ENCODE data around the gene MYH13.

MYH13 gene

DNA sequence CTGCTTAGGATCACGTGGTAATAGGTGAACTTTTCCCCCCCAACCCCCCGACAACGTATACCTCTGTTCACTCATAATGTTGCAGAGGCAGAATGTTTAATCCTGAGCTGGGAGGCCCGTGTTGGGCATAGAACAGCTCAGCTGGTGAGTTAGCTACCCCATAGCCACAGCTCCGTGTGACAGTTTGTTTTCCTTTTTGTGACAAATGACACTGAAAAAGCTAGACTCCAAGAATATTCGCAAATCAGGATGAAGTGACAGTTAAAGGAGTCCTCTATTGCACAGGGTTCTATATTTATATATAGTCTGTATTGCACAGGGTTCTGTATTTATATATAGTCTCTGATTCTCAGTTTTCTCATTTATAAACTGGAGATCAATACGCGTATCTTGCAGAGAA, 33.8 kb downstream of the MYH13 start:
- no peak for DNase-seq

DNA sequence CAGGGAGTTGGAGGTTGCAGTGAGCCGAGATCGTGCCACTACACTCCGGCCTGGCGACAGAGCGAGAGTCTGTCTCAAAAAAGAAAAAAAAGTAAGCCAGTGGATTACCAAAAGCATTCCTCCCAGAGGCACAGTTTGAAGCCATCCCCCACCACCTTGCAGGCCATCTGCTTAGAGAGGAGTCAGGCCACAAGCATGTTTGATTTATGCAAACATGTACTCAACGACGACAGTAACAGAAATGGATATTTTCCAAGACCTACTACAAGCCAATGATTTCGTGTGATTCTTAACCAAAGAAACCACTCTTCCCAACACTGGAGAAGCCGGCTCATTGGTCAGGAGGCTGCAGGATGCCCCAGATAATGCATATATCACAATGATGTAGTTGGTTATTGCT, 34.8 kb downstream of the MYH13 start:
- DNase-seq: no peak

DNA sequence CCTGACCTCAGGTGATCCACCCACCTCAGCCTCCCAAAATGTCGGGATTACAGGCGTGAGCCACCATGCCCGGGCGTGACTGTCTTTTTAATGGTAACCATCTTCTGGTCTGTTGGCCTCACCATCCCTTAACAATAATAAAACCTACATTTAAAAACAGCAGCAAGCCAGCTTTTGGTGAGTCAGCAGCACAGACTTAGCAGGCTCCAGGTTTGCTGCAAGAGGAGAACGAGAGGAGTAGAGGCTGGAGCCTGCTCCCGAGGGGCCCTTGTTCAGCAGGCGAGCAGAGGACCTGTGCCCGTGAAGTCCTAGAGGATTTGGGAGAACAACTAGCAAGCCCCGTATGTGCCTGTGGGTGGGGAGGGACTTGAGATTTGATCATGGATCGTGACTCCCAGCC, 35.7 kb downstream of the MYH13 start:
- DNase-seq: no peak

DNA sequence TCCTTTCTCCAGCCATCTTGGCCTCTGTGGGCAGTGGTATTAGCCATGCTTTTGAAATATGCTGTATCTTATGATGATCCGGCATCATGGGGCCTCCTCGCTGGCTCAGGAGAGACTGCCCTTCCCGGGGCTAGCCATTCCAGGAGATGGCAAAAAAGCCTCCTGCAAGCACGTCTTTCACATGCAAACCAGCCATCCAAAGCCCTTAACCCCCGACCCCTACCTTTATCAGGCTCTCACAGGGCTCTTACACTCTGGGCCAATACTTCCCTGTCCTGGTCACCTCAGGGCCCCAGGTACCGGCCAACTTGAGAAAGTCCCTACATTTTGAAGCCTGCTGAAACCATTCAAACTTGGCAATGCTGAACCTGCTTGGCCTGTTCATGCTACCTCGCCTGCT, 36.4 kb downstream of the MYH13 start:
- DNase-seq: no peak

DNA sequence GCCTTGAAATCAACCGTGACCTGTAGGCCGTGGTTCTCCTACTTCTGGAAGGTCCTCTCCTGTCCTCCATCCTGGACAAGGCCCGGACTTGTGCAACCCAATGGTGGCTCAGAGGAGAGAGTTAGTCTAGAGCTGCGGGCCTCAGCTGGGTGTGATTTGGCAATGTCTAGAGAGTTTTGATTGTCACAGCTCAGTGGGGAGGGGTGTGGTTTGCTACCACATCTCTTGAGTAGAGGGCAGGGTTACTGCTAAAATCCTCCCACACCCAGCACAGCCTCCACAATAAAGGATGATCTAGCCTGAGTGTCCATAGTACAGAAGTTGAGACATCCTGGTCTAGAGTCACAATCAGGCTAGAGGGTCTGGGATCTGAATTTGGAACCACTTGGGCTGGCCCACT, 40.3 kb downstream of the MYH13 start:
- no peak for DNase-seq

DNA sequence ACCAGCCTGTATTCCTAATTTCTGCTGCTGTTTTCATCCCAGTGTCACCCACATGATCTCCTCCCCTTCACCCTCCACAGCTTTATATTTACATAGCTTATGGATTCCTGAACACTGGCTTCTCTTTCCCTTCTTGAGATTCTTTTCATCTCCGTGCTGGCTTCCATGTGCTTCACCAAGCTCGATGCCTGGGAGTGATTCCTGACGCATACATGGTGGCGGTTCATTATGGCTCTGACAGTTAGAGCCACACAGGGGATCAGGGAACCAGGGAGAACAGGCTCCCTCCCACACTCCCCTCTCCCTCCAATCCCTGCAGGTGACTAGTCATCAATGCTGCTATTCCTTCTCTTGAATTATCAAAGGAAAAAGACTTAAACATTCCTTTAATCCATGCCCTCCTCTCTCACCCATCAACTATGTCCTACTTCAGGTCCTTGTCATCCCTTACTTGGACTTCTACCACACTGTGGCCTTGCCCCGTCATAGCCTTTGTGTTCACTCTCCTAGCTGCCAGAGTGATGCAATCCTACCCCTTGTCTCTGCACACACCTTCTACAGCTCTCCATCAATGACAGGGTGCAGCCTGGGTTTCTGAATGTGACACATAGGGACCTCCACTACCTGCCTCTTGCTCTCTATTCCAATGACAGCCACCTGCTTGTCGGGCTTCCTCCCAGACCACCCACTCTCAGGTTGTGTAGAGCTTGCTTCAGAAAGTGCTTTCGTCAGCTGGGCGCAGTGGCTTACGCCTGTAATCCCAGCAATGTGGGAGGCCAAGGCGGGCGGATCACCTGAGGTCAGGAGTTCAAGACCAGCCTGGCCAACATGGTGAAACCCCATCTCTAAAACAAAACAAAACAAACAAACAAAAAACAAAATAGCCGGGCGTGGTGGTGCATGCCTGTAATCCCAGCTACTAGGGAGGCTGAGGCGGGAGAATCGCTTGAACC, 43.6 kb downstream of the MYH13 start:
- no peak for DNase-seq

DNA sequence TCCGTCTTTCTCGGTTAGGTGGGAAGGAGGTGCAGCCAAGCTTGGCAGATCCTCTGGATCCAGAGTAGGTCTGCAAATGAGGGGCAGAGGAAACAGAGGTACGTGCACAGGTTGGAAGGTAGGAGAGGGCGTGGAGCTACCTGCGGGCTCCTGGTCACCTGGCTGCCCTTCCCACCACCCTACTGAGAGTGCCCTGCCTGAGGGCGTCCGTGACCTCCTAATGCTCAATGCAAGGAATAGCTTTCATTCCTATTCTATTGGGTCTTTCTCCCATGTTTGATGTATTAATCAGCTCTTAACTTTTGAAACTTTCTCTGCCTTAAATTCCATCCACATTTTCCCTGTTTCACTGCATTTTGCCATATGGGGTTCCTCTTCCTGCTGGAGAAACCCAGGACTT, 44.6 kb downstream of the MYH13 start:
- DNase-seq: no peak

DNA sequence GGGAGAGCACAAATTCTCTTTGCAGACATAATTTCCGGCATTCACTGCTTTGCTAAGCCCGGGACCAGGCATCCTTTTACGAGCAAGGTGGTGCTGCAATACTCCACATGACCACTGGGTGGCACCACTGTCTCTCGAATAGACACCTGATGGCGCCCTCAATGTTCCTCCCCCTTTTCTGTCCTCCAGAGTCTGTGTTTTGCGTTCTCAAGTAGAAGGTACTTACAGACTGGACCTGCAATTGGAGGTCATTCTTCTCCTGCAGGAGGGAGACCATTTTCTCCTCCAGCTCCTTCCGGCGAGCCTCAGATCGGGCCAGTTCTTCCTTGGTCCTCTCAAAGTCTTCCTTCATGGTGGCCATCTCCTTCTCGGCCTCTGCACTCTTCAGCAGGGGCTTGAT, 45.2 kb downstream of the MYH13 start:
- DNase-seq: peak; percentile 72

DNA sequence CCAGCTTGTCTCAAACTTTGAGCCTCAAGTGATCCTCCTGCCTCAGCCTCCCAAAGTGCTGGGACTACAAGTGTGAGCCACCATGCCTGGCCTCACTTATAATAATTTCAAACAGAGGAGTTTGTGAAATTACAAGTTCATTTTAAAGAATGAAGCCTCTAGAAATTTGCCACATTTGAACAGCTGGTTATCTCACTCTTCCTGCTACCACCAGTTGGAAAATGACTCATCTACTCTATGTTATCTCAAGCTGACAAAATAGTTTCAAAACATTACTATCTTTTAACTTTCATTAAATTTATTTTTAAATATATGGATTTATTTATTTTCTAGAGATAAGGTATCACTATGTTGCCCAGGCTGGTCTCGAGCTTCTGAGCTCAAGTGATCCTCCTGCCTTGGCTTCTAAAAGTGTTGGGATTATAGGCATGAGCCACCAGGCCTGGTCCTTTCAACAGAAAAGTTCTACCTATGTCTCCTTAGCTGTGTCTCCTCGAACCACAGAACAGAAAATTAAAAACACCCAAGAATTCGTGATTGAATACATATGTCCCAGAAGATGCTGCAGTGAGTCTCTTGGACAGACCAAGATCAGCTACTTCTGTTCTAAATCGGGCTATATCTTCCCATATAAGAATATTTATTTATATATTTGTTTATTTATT, 47.6 kb downstream of the MYH13 start:
- no peak for DNase-seq

DNA sequence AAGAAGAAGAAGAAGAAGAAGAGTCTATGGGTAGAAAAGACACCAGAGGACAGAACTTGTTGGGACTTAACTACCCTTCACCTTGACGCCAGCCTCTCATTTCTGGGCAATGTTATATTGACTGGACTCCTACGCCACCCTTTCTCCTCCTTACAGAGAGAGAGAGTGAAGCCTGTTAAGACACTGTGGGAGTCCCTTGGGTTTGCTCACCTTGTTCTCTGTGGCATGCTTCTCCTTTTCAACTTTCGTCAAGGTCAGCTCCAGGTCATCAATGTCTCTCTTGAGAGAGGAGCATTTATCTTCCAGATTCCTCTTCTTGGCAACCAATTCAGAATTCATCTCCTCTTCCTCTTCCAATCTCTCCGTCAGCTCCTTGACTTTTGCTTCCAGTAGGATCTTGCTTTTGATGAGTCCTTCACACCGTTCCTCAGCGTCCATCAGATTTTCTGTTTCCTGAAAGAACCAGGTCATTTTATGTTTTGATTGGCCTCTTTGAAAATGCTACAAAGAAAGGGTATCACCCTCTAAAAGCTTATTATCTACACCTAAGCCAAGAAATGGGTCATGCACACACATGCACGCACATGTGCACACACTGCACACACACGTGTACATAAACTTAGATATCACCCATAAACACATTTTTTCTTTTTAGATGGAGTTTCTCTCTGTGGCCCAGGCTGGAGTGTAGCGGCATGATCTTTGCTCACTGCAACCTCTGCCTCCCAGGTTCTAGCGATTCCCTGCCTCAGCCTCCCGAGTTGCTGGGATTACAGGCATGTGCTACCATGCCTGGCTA, 48.8 kb downstream of the MYH13 start:
- DNase-seq: no peak

DNA sequence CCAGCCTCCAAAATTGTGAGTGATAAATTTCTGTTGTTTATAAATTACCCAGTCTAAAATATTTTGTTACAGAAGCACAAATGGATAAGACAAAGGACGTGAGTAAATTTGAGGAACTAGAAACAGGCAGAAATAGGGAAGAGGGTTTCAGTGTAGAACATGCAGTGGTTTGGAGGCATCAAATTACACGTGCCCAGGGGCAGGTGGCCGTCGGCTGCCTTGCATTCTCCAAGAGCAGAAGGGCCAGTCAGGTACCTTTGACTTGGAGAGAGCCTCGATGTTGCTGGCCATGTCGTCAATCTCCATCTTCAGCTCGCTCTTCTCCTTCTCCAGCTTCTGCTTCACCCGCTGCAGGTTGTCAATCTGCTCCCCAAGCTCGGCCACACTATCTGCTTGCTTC, 54.3 kb downstream of the MYH13 start:
- no peak for DNase-seq

DNA sequence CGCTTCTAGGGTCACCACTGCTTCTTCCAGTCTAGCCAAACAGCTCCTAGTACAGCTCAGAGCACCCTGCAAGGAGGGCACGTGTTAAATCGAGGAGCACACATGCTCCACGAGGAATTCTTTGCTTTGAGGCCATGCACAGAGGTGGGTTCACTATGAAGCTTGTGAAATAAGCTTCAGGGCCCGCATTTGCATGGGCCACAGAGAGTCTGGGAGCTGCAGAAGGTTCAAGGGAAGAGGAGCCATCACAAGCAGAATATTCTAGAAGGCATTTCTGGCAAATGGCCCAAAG, 55.3 kb downstream of the MYH13 start:
- DNase-seq: no peak

DNA sequence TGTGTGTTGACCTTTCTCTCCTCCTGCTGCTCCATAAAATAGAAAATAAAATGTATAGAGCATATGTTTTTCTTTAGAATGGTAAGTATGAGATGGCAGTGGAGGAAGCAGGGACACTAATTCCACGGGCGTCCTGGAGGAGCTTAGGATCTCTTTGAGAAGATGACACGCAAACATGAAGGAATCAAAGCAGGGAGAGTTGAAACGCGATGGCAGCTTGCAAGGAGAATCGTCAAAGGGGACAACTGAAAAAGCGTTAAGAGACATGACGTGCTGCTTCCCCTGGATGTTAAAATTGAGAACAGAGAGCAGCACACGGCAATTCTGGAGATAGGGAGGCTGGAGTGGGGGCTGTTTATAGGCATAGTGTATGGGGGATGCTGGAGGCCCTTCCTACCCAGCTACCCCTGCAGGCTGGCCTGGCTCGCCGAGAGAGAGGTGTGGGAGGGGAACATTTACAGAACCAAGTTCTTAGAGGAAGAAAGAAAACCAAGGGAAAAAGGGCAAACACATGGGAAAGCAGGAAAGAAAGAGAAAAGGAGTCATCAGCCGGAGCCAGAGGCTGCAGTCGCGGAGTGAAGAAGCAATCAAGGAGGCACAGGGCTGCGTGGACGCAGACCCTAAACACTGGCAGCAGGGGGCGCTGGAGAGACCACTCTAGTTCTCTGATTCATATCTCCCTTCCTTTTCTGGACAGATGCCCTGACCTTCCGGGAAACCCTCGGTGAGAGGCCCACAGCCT, 55.8 kb downstream of the MYH13 start:
- DNase-seq: peak; percentile 45

DNA sequence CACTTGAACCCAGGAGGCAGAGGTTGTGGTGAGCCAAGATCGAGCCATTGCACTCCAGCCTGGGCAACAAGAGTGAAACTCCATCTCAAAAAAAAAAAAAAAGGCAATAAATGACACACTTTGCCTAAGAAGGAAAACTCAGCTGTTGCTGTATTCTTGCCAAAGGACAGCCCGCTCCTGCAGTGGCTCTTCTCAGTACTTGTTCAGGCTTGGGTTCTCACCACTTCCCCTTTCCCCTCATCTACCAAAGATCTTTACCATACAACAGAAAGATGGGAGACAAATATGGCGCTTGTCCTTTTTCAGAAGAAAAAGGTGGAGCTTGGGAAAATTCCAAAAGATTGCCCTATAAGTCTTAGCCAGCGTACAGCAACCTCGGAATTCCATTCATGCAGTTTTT, 58.5 kb downstream of the MYH13 start:
- DNase-seq: no peak

DNA sequence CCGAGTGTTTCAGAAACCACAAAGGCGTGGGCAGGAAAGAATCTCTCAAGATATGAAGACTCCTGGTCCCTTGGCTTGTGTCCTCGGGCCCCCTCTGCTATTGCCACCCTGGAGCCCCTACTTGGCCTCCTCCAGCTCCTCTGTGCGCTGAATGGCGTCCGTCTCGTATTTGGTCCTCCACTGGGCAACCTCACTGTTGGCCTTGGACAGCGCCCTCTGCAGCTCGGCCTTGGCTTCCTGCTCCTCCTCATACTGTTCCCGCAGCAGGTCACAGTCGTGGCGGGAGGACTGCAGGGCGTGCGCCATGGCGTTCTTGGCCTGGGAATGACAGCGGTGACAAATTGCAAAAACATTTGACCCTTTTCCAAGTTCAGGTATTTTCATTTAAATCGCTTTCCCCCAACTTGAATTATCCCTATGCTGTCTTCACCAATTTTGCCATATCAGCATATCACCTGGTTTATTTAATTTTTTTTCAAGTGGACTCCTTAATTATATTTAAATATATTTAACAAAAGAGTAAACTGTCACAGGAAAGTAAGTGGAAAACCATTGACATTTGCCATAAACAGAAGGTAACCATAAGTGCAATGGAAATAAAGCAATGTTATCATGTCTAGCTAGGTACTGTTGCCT, 59.7 kb downstream of the MYH13 start:
- no peak for DNase-seq

DNA sequence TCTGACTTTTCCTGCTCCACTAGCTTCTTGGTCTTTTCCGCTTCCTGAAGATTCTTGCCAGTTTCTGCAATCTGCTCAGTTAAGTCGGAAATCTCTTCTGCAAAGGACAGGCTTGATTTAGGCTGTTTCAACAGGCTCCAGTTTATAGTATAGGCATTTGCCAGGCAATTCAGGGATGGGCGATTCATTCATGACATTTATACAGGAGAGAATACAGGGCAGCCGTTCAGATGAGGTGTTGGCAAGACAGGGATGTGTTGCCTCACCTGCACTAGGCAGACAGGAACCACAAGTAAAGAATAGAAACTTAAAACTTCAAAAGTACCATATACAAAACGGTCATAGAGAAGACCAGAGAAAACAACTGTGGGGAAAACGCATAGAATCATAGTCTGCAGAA, 61.7 kb downstream of the MYH13 start:
- no peak for DNase-seq

DNA sequence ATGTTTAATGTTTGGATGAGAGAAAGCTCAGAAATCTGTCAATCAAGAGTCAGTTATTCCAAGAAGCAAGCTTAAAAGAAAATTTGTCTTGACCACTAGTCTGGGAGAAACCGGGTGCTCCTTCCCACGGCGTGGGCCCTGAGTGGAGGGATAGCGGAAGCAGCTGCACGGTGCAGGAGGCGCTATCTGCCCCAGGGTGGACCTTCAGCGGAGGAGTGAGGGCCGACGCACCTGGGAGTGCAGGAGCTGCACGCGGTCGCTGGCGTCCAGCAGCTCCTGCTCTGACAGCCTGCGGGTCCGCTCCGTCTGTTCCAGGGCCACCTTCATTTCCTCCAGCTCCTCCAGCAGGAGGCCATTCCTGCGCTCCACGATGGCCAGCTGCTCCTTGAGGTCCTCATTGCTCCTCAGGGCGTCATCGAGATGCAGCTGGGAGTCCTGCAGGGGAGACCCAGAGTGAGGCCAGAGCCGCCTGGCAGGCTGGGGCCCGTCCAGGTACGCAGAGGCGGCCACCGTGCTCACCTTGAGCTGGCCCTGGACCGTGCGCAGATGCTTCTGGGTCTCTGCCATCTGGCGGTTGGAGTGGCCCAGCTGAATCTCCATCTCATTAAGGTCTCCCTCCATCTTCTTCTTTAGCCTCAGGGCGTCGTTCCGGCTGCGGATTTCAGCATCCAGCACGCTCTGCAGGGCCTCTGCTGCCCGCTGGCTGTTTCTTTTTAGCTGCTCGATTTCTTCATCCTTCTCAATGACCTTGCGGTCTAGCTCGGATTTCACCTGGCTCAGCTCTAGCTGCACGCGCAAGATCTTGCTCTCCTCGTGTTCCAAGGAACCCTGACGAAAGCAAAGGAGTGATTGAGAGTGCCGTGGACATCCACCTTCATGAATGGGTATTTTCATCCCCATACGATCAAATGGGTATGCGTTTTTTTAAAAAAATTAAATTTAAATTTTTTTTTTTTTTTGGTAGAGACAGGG, 63.5 kb downstream of the MYH13 start:
- DNase-seq: no peak

DNA sequence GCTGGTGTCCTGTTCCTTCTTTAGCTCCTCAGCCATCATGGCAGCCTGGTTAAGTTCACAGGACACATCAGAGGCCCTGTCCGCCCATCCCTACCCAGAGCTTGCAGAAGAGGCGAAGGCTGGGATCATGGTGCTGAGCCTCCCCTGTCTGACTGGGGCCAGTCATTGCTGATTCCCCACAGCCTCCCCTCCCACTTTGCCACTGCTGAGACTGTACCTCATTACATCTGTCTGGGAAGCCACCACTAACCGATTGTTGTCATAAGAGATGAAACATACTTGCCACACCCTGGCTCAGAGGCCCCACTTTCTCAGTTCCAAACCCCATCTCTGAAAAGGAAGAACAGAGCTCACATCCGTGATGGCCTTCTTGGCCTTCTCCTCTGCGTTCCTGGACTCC, 66.2 kb downstream of the MYH13 start:
- DNase-seq: no peak

DNA sequence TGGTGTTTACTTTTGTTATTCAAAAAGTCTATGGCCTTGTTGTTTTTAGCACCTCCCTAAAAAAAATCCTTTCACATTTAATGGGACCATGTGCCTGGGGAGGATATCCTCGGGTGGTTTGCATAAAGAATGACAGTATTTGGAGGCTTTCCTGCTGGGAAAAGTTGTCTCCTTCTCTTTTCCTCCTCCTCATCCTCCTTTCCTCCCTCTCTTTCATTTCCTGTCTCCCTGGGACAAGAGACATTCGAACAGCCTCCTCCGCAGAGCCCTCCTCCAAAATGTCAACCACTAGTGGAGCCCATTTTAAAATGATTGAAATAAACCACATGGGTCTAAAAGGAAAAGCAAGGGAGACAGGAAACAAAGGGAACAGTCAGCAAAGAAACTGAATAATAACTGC, 67.4 kb downstream of the MYH13 start:
- no peak for DNase-seq

DNA sequence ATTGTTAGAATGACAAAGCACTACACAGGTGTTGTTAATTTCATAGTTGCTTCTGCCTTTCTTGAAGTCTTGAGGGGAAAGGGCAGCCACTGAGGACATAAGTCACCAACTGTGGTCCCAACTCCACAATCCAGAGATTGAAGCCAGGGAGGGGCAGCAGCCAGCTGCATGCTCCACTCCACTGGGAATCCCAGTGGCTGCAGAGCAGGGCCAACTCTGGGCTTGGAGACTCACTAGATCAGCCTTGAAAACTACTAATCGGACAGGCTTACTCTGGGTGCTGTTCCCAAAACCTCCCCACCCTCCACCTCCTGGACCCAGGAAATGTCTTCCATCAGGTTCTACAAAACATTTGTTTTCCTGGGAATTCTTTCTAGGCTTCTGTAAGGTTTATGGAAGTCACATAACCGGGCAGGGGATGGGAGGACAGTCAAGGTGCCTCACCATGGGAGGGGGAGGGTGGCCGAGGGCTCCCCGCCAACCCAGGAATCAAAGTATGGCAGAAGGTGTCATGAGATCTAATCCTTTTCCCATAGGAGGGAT, 68.0 kb downstream of the MYH13 start:
- DNase-seq: no peak

DNA sequence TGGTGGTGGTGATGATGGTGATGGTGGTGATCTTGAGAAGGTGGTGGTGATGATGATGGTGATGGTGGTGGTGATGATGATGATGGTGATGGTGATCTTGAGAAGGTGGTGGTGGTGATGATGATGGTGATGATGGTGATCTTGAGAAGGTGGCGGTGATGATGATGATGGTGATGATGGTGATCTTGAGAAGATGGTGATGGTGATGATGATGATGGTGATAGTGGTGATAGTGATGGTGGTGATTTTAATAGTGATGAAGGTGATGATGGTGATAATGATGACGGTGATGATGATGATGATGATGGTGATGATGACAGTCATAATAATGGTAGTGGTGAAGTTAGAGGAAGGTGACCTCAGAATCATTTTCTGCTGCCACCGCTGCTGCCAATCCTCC, 75.1 kb downstream of the MYH13 start:
- DNase-seq: no peak
